ENCODE results near the gene GSG1L2. TPM values are rescaled to one million over a fixed set of nuclear protein-coding genes. Genes with fewer than 3 reads are reported as not detected.

Gene GSG1L2
- total and polyA plus RNA-seq, 2 of the 13 experiments (the other 11 are each of a cell fraction or from before 2014, with no cell fraction given) = not detected

GRCh38 chr17:9776911-9777310 is 45.0 kb downstream of the GSG1L2 start (continued):
- TF ChIP-seq PRDM15 (CRISPR knock-in tag; IDR thresholded peaks at IDR 0.05) (no peak), ZFP91 (CRISPR knock-in tag; IDR thresholded peaks at IDR 0.05; ENCODE audit: borderline replicate concordance) (no peak), CERS6 (CRISPR knock-in tag; IDR thresholded peaks at IDR 0.05) (no peak), ZNF333 (CRISPR knock-in tag; IDR thresholded peaks at IDR 0.05; ENCODE audit: borderline replicate concordance) (no peak), TOE1 (CRISPR knock-in tag; IDR thresholded peaks at IDR 0.05) (no peak), MIXL1 (CRISPR knock-in tag; IDR thresholded peaks at IDR 0.05) (no peak), ZNF615 (CRISPR knock-in tag; IDR thresholded peaks at IDR 0.05; ENCODE audit: borderline replicate concordance) (no peak)
